Kidney (tissue), 14 donors: ENCODE data around the gene ATXN10. TPM values are rescaled to one million over a fixed set of nuclear protein-coding genes. Genes with fewer than 3 reads are reported as not detected.

Experiments used
- DNase-seq, 5 donors: peaks; one replicate each; pipeline ENCODE4 v3.0.0-alpha.2; 2013 to 2020
- FAIRE-seq: peaks from 2 replicates; lab custom pipeline; 2012; peaks lifted over from hg19 to GRCh38; lab: Jason Lieb, UNC
- H3K27ac ChIP-seq, 2 donors: one replicate each; pipeline ENCODE4 v1.7.0; 2013; ENCODE audit warnings: low read depth in 2 of 2, low read length in 2 of 2, inconsistent platforms in 1 of 2
- H3K27me3 ChIP-seq: one replicate; pipeline ENCODE4 v1.7.1; 2013; ENCODE audit warnings: low read length, inconsistent platforms; ENCODE audit not compliant: control insufficient read depth, insufficient read depth
- H3K36me3 ChIP-seq, 3 donors: one replicate each; pipeline versions ENCODE4 v1.7.0 to v1.7.1; 2013; ENCODE audit warnings: low read length in 3 of 3, control low read depth in 1 of 3, inconsistent platforms in 1 of 3; ENCODE audit not compliant: insufficient read depth in 3 of 3, control insufficient read depth in 2 of 3
- H3K4me1 ChIP-seq, 3 donors: one replicate each; pipeline versions ENCODE4 v1.7.0 to v1.7.1; 2013; ENCODE audit warnings: low read length in 3 of 3, inconsistent platforms in 1 of 3, low read depth in 1 of 3; ENCODE audit not compliant: control insufficient read depth in 2 of 3, insufficient read depth in 2 of 3
- H3K4me3 ChIP-seq, 3 donors: one replicate each; pipeline versions ENCODE4 v1.7.0 to v1.8.1; 2013; ENCODE audit warnings: low read length in 3 of 3, control low read depth in 1 of 3, inconsistent platforms in 1 of 3
- H3K9ac ChIP-seq, 3 donors: one replicate each; pipeline versions ENCODE4 v1.7.0 to v1.7.1; 2013; ENCODE audit warnings: low read length in 3 of 3, control low read depth in 1 of 3, inconsistent platforms in 1 of 3
- H3K9me3 ChIP-seq, 3 donors: one replicate each; pipeline versions ENCODE4 v1.7.0 to v1.7.1; 2013; ENCODE audit warnings: low read length in 3 of 3, control low read depth in 1 of 3, inconsistent platforms in 1 of 3; ENCODE audit not compliant: control insufficient read depth in 2 of 3, insufficient read depth in 1 of 3
- CTCF ChIP-seq: IDR thresholded peaks from 3 replicates; pipeline ENCODE4 v1.5.1; 2012; ENCODE audit warnings: mild to moderate bottlenecking, moderate library complexity, borderline replicate concordance; ENCODE audit not compliant: insufficient read depth; ENCODE audit errors: extremely low read depth
- intact Hi-C: fragments of 100-400 bp; cut with DNase I; formaldehyde crosslinking; loops from one replicate; pipeline ENCODE4 v1.11.1; 2022
- polyA plus RNA-seq: library from polyadenylated mRNA; stranded (reverse); fragments of 350-450 nt; fragmentation: Illumina TruSeq; extraction: RNeasy Lipid Tissue Mini Kit (QIAGEN cat#74804); gene quantifications from one replicate; pipeline ENCODE4 v1.2.3, GENCODE V29; 2014; ENCODE audit warnings: low read depth, low replicate concordance; ENCODE audit not compliant: insufficient read depth
- total RNA-seq: library from RNA; stranded (reverse); fragmentation: NEBNext Ultra II Directional; extraction: Animal tissue kit (Norgen Biotek cat#: 25700); gene quantifications from one replicate; pipeline ENCODE4 v1.2.1, GENCODE V29; 2021
- donor health status: control.
- donor health status: control.
- donor health status: control.
- donor health status: control.
- donor health status: control.
- donor health status: DM: yes; HTN: yes; CAD: no.
- donor health status: Normal renal cell carcinoma (clear cell type).

ATXN10 gene
- total and polyA plus RNA-seq, 2 donors from 2014 or later: 121 to 142 TPM

GRCh38 chr22:45838305-45838887 is 166.8 kb downstream of the ATXN10 start:
- intact Hi-C loops: no loop called here
- DNase-seq (no peak), FAIRE-seq (no peak)
- TF ChIP-seq CTCF: no peak
- no peak overlapping the region for H3K4me3 ChIP-seq
- H3K27me3 ChIP-seq: no peaks in the 10 kb centered on the region
- H3K4me1 ChIP-seq: no peaks in the 10 kb centered on the region
- H3K9ac ChIP-seq: no peak overlapping the region
- no peaks in the 10 kb centered on the region for H3K9me3 ChIP-seq
- peaks cover 0 to 11% (median 0%) of the 10 kb centered on the region in 3 donors for H3K36me3 ChIP-seq
- no peak overlapping the region for H3K27ac ChIP-seq

GRCh38 chr22:45840483-45840882 is 168.8 kb downstream of the ATXN10 start:
- Histone ChIP-seq H3K36me3 (peaks cover 0 to 5% (median 2%) of the 10 kb centered on the region in 3 donors), H3K4me3 (no peak overlapping the region), H3K9me3 (no peaks in the 10 kb centered on the region), H3K9ac (no peak overlapping the region), H3K27me3 (no peaks in the 10 kb centered on the region), H3K27ac (no peak overlapping the region), H3K4me1 (no peaks in the 10 kb centered on the region)
- TF ChIP-seq CTCF: no peak
- no peak for FAIRE-seq
- no peak for DNase-seq
- intact Hi-C loops: no loop called here

GRCh38 chr22:45842291-45842991 is 170.8 kb downstream of the ATXN10 start:
- H3K4me1 ChIP-seq: no peaks in the 10 kb centered on the region
- TF ChIP-seq CTCF: no peak

More at GRCh38 chr22:45842291-45842991, 170.8 kb downstream of the ATXN10 start:
- Histone ChIP-seq H3K27me3 (no peaks in the 10 kb centered on the region), H3K27ac (no peak overlapping the region), H3K9ac (no peak overlapping the region), H3K9me3 (no peaks in the 10 kb centered on the region), H3K4me3 (no peak overlapping the region), H3K36me3 (peaks cover 0 to 5% (median 2%) of the 10 kb centered on the region in 3 donors)
- FAIRE-seq (no peak), DNase-seq (no peak)
- intact Hi-C loops: no loop called here
